GM12864 (cell line): ENCODE results near the gene IFITM5.

Source experiments
- DNase-seq: peaks from one replicate; pipeline ENCODE4 v3.0.0-alpha.2; 2011; ENCODE audit warnings: low read depth
- H3K4me3 ChIP-seq: 2 replicates; pipeline ENCODE4 v1.5.1; 2011; ENCODE audit warnings: mild to moderate bottlenecking, low read depth, low read length, control low read depth
- TF ChIP-seq, protein P1 (sequence below): IDR thresholded peaks from 2 replicates; pipeline ENCODE4 v1.5.1; 2011; ENCODE audit warnings: low read depth, mild to moderate bottlenecking, moderate library complexity, low read length, control low read depth, inconsistent platforms; ENCODE audit errors: missing control alignments

IFITM5 gene

DNA sequence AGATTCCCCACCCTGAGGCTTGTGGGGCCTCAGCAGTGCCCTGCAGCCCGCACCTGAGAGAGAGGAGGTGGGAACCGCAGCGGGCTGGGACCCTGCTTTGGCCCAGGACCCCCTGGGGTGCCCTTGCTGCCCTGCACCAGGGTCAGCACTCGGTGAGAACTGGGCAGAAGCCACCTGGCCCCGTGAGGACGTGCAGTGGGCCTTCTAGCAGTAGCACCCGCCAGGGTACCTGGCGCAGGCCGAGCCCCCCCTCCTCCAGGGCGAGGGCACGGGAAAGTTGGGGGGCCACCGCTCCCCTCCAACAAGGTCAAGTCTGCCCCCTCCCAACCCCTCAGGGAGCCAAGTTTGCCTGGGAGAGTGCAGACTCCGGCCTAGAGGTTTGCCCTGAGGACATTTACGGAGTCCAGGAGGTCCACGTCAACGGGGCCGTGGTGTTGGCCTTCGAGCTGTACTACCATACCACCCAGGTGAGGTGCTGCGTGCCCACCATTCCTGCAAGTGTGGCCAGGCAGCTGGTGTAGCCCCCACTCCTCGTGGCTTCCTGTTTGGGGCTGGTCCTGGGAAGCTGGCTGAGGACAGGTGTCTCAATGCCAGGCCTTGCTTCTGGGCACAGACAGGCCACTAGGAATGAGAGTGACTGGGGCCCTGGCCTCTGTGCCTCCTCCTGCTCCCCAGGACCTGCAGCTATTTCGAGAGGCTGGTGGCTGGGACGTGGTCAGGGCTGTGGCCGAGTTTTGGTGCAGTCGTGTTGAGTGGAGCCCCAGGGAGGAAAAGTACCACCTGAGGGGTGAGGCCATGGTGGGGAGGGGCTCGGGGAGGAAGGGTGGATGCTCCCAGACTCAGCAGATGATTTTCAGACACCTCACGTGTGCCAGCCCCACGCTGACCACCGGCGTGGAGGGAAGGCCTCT is 6.9 kb downstream of the IFITM5 start:
- no peak for DNase-seq
- TF ChIP-seq, protein P1, sequence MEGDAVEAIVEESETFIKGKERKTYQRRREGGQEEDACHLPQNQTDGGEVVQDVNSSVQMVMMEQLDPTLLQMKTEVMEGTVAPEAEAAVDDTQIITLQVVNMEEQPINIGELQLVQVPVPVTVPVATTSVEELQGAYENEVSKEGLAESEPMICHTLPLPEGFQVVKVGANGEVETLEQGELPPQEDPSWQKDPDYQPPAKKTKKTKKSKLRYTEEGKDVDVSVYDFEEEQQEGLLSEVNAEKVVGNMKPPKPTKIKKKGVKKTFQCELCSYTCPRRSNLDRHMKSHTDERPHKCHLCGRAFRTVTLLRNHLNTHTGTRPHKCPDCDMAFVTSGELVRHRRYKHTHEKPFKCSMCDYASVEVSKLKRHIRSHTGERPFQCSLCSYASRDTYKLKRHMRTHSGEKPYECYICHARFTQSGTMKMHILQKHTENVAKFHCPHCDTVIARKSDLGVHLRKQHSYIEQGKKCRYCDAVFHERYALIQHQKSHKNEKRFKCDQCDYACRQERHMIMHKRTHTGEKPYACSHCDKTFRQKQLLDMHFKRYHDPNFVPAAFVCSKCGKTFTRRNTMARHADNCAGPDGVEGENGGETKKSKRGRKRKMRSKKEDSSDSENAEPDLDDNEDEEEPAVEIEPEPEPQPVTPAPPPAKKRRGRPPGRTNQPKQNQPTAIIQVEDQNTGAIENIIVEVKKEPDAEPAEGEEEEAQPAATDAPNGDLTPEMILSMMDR = no peak
- H3K4me3 ChIP-seq = no peak overlapping the region

- TF ChIP-seq, protein P1 = no peak
- no peak overlapping the region for H3K4me3 ChIP-seq
- DNase-seq = no peak
Observed at GRCh38 chr11:291281-292210, 7.8 kb downstream of the IFITM5 start.

- TF ChIP-seq, protein P1 = no peak
- no peak overlapping the region for H3K4me3 ChIP-seq
- DNase-seq = no peak
Observed at GRCh38 chr11:290621-291231, 8.6 kb downstream of the IFITM5 start.

- H3K4me3 ChIP-seq = no peak overlapping the region; the same call in 1 of the 2 replicates
- TF ChIP-seq, protein P1 = no peak
- no peak for DNase-seq
Observed at GRCh38 chr11:289712-290620, 9.4 kb downstream of the IFITM5 start.

DNA sequence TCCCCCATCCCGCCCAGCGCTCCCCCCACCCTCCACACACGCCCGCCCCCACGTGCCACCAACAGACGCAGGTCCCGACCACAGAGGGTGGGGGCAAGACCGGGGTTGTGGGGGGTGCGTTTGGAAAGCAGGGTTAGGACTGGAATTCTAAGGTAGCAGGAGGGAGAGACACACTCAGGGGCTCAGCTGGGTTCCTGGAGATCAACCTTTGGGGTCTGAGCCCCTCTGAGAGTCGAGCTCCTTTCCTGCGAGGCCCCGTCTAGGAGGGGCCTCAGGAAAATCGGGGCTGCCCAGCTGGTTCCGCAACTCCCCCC is 10.0 kb downstream of the IFITM5 start:
- TF ChIP-seq, protein P1 = no peak
- DNase-seq = no peak

More for the DNA sequence above, 10.0 kb downstream of the IFITM5 start:
- peak overlapping the region; percentile 14; the same call in 1 of the 2 replicates for H3K4me3 ChIP-seq
